GM21515 (cell line): ENCODE measurements around the gene CLBA1.

Source experiments
- ATAC-seq: cut with Tn5 transposase; IDR thresholded peaks from one replicate; pipeline ENCODE4 v1.9.1; 2021; ENCODE audit not compliant: unreplicated experiment

The CLBA1 gene

GRCh38 chr14:105043641-105044040 lies 58.1 kb downstream of the CLBA1 start:
- ATAC-seq: no peak
